Common myeloid progenitor, CD34-positive (primary cell): ENCODE measurements around the gene SLC44A5.
"Not testable (repeated sequence)": the region's sequence is repeated elsewhere in the genome, so short reads cannot be mapped to it uniquely, and the experiment has no call there.

Experiments
- CTCF ChIA-PET: fragments of 350-600 bp; sonication (Branson Sonifier 250); formaldehyde crosslinking; loops from one replicate; lab custom pipeline; 2021; ENCODE audit warnings: antibody characterized with exemption; lab: Charles Lee
- POLR2A ChIA-PET: fragments of 350-600 bp; sonication (Branson Sonifier 250); formaldehyde crosslinking; loops from one replicate; lab custom pipeline; 2021; ENCODE audit warnings: antibody characterized with exemption; lab: Charles Lee
- DNase-seq, 3 donors: peaks; one replicate each; pipeline versions ENCODE4 v3.0.0 to v3.0.0-alpha.2; 2013
- H3K27ac ChIP-seq, 2 experiments: 1 replicate in 1 of 2; 2 replicates in 1 of 2; pipeline ENCODE4 v1.7.0; 2013; ENCODE audit warnings: inconsistent platforms in 2 of 2, low read length in 2 of 2, mild to moderate bottlenecking in 2 of 2, low read depth in 1 of 2, moderate library complexity in 1 of 2; ENCODE audit not compliant: severe bottlenecking in 2 of 2, insufficient read depth in 1 of 2, poor library complexity in 1 of 2
- H3K27me3 ChIP-seq, 5 experiments: replicated peaks in 2 of 5; 1 replicate in 3 of 5; 2 replicates in 2 of 5; pipeline versions ENCODE4 v1.6.1 to v1.7.0; 2013; ENCODE audit warnings: low read length in 4 of 5, mild to moderate bottlenecking in 2 of 5, moderate library complexity in 2 of 5, inconsistent platforms in 1 of 5; ENCODE audit not compliant: insufficient read depth in 5 of 5, control insufficient read depth in 4 of 5
- H3K36me3 ChIP-seq, 4 experiments: 1 replicate in 2 of 4; 2 replicates in 2 of 4; pipeline versions ENCODE4 v1.6.1 to v1.7.0; 2013; ENCODE audit warnings: low read length in 3 of 4, control low read depth in 1 of 4, mild to moderate bottlenecking in 1 of 4; ENCODE audit not compliant: control insufficient read depth in 4 of 4, insufficient read depth in 4 of 4
- H3K4me1 ChIP-seq, 4 experiments: 1 replicate in 3 of 4; 2 replicates in 1 of 4; pipeline versions ENCODE4 v1.6.1 to v1.7.1; 2013; ENCODE audit warnings: low read length in 3 of 4, mild to moderate bottlenecking in 3 of 4, control low read depth in 1 of 4, inconsistent platforms in 1 of 4, moderate library complexity in 1 of 4; ENCODE audit not compliant: control insufficient read depth in 4 of 4, insufficient read depth in 4 of 4; ENCODE audit errors: control extremely low read depth in 1 of 4
- H3K4me3 ChIP-seq, 7 experiments: 1 replicate in 4 of 7; 2 replicates in 3 of 7; pipeline versions ENCODE4 v1.5.1 to v1.7.0; 2013; ENCODE audit warnings: mild to moderate bottlenecking in 7 of 7, low read length in 6 of 7, moderate library complexity in 6 of 7, inconsistent platforms in 2 of 7, low read depth in 2 of 7, control low read depth in 1 of 7; ENCODE audit not compliant: insufficient read depth in 4 of 7, control insufficient read depth in 1 of 7; ENCODE audit errors: extremely low read depth in 1 of 7
- H3K9me3 ChIP-seq, 5 experiments: 1 replicate in 4 of 5; 2 replicates in 1 of 5; pipeline versions ENCODE4 v1.6.1 to v1.7.1; 2013; ENCODE audit warnings: low read length in 4 of 5, mild to moderate bottlenecking in 2 of 5, inconsistent platforms in 1 of 5, low read depth in 1 of 5, moderate library complexity in 1 of 5; ENCODE audit not compliant: control insufficient read depth in 4 of 5, insufficient read depth in 2 of 5; ENCODE audit errors: control extremely low read depth in 1 of 5
- WGBS: methylation state at CpG from one replicate; pipeline ENCODE4 v1.1.5; 2013; ENCODE audit not compliant: insufficient coverage; 5-methylcytosine and 5-hydroxymethylcytosine counted together

Gene SLC44A5

GRCh38 chr1:75593457-75593856 lies 17.5 kb downstream of the SLC44A5 start:
- POLR2A ChIA-PET, CTCF ChIA-PET, H3K4me3 ChIP-seq, H3K4me1 ChIP-seq, H3K27ac ChIP-seq, H3K9me3 ChIP-seq, DNase-seq, H3K27me3 ChIP-seq, H3K36me3 ChIP-seq: not testable (repeated sequence)
- 76% methylated on average over 3 of the region's 3 CpGs for WGBS

- H3K9me3 ChIP-seq: no peaks in the 10 kb centered on the region
- no peak for DNase-seq
- ChIA-PET POLR2A (no interaction called here), CTCF (no interaction called here)
- 78% methylated on average over 4 of the region's 4 CpGs for WGBS
- H3K27me3 ChIP-seq: no peaks in the 10 kb centered on the region
- H3K4me3 ChIP-seq: no peak overlapping the region
- H3K27ac ChIP-seq: no peak overlapping the region
- H3K4me1 ChIP-seq: no peaks in the 10 kb centered on the region
- no peaks in the 10 kb centered on the region for H3K36me3 ChIP-seq
Observed at GRCh38 chr1:75589637-75590036, 21.3 kb downstream of the SLC44A5 start.

GRCh38 chr1:75588779-75589475 lies 22.0 kb downstream of the SLC44A5 start:
- Histone ChIP-seq H3K27ac (no peak overlapping the region), H3K27me3 (no peaks in the 10 kb centered on the region), H3K4me1 (no peaks in the 10 kb centered on the region), H3K9me3 (no peaks in the 10 kb centered on the region), H3K4me3 (no peak overlapping the region), H3K36me3 (no peaks in the 10 kb centered on the region)
- POLR2A ChIA-PET: no interaction called here
- DNase-seq: no peak
- CTCF ChIA-PET: no interaction called here
- WGBS: 100% methylated on average over 2 of the region's 4 CpGs

- no peaks in the 10 kb centered on the region for H3K9me3 ChIP-seq
- H3K27me3 ChIP-seq: no peaks in the 10 kb centered on the region
- no peak overlapping the region for H3K27ac ChIP-seq
- 14% methylated on average over 3 of the region's 3 CpGs for WGBS
- H3K4me1 ChIP-seq: no peaks in the 10 kb centered on the region
- no peak for DNase-seq
- ChIA-PET CTCF (no interaction called here), POLR2A (no interaction called here)
- H3K36me3 ChIP-seq: no peaks in the 10 kb centered on the region
- no peak overlapping the region for H3K4me3 ChIP-seq
Observed at GRCh38 chr1:75587692-75588091, 23.2 kb downstream of the SLC44A5 start.

GRCh38 chr1:75583282-75583681 lies 27.6 kb downstream of the SLC44A5 start:
- POLR2A ChIA-PET: no interaction called here
- no peak for DNase-seq
- Histone ChIP-seq H3K36me3 (no peaks in the 10 kb centered on the region), H3K4me3 (no peak overlapping the region), H3K27ac (no peak overlapping the region), H3K27me3 (no peaks in the 10 kb centered on the region), H3K4me1 (no peaks in the 10 kb centered on the region), H3K9me3 (no peaks in the 10 kb centered on the region)
- CTCF ChIA-PET: interaction anchor here (0.5 to 0.8 kb wide), 2 partner anchors 49 to 111 kb away, joined by 3 to 4 read pairs; no protein-coding TSS in a partner anchor
- WGBS: 50% methylated on average over 2 of the region's 2 CpGs

GRCh38 chr1:75582725-75583261 lies 28.1 kb downstream of the SLC44A5 start:
- Histone ChIP-seq H3K9me3 (no peaks in the 10 kb centered on the region), H3K27ac (no peak overlapping the region), H3K4me1 (no peaks in the 10 kb centered on the region), H3K36me3 (no peaks in the 10 kb centered on the region), H3K4me3 (no peak overlapping the region), H3K27me3 (no peaks in the 10 kb centered on the region)
- no CpG with 5 or more reads among the region's 1 CpG for WGBS
- POLR2A ChIA-PET: no interaction called here
- DNase-seq: no peak
- CTCF ChIA-PET: interaction anchor here (0.5 to 0.8 kb wide), 2 partner anchors 49 to 111 kb away, joined by 3 to 4 read pairs; no protein-coding TSS in a partner anchor

- H3K4me1 ChIP-seq: no peaks in the 10 kb centered on the region
- CTCF ChIA-PET: no interaction called here
- POLR2A ChIA-PET: no interaction called here
- no peak for DNase-seq
- H3K27me3 ChIP-seq: no peaks in the 10 kb centered on the region
- no peaks in the 10 kb centered on the region for H3K9me3 ChIP-seq
- 100% methylated on average over 1 of the region's 2 CpGs for WGBS
- H3K36me3 ChIP-seq: no peaks in the 10 kb centered on the region
- H3K4me3 ChIP-seq: no peak overlapping the region
- H3K27ac ChIP-seq: no peak overlapping the region
Observed at GRCh38 chr1:75579046-75579445, 31.9 kb downstream of the SLC44A5 start.
